Renal pelvis (tissue), 12 donors: ENCODE data around the gene EPHA4. TPM values are rescaled to one million over a fixed set of nuclear protein-coding genes. Genes with fewer than 3 reads are reported as not detected.

Experiments
- DNase-seq: peaks from one replicate; pipeline ENCODE4 v3.0.0-alpha.2; 2013
- long read RNA-seq, 16 experiments: transcript quantifications; one replicate each; lab custom pipeline, GENCODE V29; 2026
- polyA plus RNA-seq, 3 donors: library from polyadenylated mRNA; unstranded; fragments of 120-200 nt; gene quantifications; one replicate each; pipeline ENCODE4 v1.2.1, GENCODE V29; 2013; ENCODE audit not compliant: insufficient read length in 3 of 3

The EPHA4 gene
- 10 to 100 TPM; 52.8 to 65.0 (median 56.1) TPM for polyA plus RNA-seq
- long read RNA-seq, donor 1, transcript EPHA4-211 (2 exons, 2,893 nt): major isoform, 7 of 7 reads
- long read RNA-seq, donor 1, partial matches to known transcripts: 0 of 7 reads
- long read RNA-seq, donor 1, other reads (novel, unspliced or antisense): 0 of 7 reads
- long read RNA-seq, donor 2, full-length matches to known transcripts: 8 of 8 reads
- long read RNA-seq, donor 2, partial matches to known transcripts: 0 of 8 reads
- long read RNA-seq, donor 2, other reads (novel, unspliced or antisense): 0 of 8 reads
- long read RNA-seq, donor 3, full-length matches to known transcripts: 5 of 5 reads
- long read RNA-seq, donor 3, partial matches to known transcripts: 0 of 5 reads
- long read RNA-seq, donor 3, other reads (novel, unspliced or antisense): 0 of 5 reads
- long read RNA-seq, donor 4, partial matches to known transcripts: 0 of 2 reads
- long read RNA-seq, donor 4, other reads (novel, unspliced or antisense): 0 of 2 reads
- long read RNA-seq, donor 5, partial matches to known transcripts: 0 of 3 reads
- long read RNA-seq, donor 5, other reads (novel, unspliced or antisense): 0 of 3 reads
- long read RNA-seq, donor 6, partial matches to known transcripts: 0 of 4 reads
- long read RNA-seq, donor 6, other reads (novel, unspliced or antisense): 0 of 4 reads
- long read RNA-seq, donor 7, partial matches to known transcripts: 0 of 8 reads
- long read RNA-seq, donor 7, other reads (novel, unspliced or antisense): 0 of 8 reads
- long read RNA-seq, donor 8, partial matches to known transcripts: 0 of 1 reads
- long read RNA-seq, donor 8, other reads (novel, unspliced or antisense): 0 of 1 reads
- long read RNA-seq, donor 9, partial matches to known transcripts: 0 of 6 reads
- long read RNA-seq, donor 9, other reads (novel, unspliced or antisense): 0 of 6 reads
- long read RNA-seq, donor 10, transcript EPHA4-211 (2 exons, 2,893 nt): major isoform, 10 of 17 reads
- long read RNA-seq, donor 10, partial matches to known transcripts: 5 of 17 reads
- long read RNA-seq, donor 10, other reads (novel, unspliced or antisense): 0 of 17 reads
- long read RNA-seq, donor 11, partial matches to known transcripts: 0 of 5 reads
- long read RNA-seq, donor 11, other reads (novel, unspliced or antisense): 0 of 5 reads
- long read RNA-seq, donor 12, transcript EPHA4-211 (2 exons, 2,893 nt): major isoform, 10 of 13 reads
- long read RNA-seq, donor 12, partial matches to known transcripts: 0 of 13 reads
- long read RNA-seq, donor 12, other reads (novel, unspliced or antisense): 0 of 13 reads
- long read RNA-seq, donor 13, full-length matches to known transcripts: 8 of 8 reads
- long read RNA-seq, donor 13, partial matches to known transcripts: 0 of 8 reads
- long read RNA-seq, donor 13, other reads (novel, unspliced or antisense): 0 of 8 reads
- long read RNA-seq, donor 14: 0 reads
- long read RNA-seq, donor 15, partial matches to known transcripts: 0 of 3 reads
- long read RNA-seq, donor 15, other reads (novel, unspliced or antisense): 0 of 3 reads
- long read RNA-seq, donor 16, transcript EPHA4-211 (2 exons, 2,893 nt): major isoform, 7 of 19 reads
- long read RNA-seq, donor 16, partial matches to known transcripts: 7 of 19 reads
- long read RNA-seq, donor 16, other reads (novel, unspliced or antisense): 0 of 19 reads

DNA sequence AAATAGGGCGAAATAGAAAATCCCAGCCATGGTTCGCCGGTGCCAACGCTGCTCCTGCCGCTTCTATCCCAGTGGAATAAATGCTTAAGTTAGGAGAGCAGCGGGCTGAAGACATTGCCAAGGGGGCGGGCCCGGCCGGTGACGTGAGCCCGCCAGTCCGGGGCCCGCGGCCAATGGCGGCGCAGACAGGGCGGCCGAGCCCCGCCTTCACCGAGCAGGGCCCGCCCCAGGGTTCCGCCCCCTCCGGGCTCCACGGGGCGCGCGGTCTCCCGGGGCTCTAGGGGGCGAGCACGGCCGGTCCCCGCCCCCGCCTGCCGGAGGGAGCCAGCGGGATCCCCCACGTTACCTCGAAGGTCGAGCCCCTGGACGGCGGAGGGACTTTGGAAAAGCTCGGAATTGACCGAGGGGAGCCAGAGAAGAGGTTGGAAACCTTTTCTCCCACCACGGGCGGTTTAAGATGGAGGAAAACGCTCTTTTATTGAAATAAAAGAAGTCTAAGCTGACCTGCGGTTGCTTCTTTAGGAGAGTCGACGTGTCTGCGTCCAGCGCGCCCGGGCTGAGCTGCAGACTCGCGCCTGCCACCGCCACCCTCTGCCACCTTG, at the start of gene EPHA4:
Gene EPHA4 (minus strand): TSS at position 86 of the 602 bp plus-strand sequence. CDS start 56 bp downstream, at position 30.
- DNase-seq: peak; percentile 93

DNA sequence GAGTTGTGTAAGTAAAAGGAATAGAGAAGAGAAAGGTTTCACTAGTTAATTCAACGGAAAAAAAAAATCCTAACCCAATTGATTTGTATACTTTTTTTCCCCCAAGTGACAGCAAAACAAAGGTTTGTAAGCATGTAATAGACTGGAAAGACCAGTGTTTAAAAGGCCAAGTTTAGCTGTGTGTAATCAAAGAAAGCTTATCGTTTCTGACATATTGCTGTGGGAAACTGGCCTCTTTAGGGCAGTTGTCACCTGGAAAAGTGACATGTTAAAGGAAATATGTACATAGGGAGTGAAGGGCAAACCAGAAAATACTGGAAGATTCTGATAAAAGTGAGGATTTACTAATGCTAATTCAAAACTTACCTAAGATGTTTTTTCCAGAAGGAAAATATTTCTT, 45.9 kb upstream of the EPHA4 start:
- no peak for DNase-seq

DNA sequence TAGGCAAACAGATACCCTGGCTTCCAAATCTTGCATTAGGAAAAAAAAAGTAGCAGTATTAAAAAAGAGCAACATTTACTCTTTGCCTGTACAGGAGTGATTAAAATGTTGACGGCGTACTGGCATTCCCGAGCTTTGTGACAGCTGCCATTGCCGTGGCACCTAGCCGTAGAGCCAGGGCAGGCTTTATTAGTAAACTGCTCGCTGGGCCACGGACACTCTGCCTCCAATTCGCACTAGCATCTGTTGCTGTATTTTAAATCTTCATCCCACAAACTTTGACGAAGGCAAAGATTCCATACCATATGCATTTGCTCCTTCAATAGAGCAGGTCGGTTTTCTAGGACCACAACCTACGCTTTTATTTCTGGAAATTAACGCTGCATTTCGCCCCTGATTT, 44.5 kb upstream of the EPHA4 start:
- DNase-seq: no peak

DNA sequence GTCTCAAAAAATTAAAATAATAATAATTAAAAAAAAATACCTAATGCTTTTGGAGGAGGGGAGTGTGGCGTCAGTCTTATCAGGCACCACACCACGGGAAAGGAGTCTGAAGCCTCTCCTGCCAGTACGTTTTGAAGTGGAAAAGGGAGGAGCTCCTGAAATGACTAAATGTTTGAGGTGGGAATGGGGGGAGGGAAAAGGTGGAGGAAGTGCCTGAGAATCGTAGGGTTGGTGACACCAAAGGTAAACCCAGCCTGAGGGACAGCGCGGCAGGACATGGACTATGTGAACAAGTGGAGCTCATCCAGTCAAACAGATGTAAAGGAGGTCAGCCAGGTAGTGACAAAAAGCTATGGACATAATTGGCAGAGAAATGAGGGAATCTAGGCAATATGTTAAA, 42.2 kb upstream of the EPHA4 start:
- no peak for DNase-seq

DNA sequence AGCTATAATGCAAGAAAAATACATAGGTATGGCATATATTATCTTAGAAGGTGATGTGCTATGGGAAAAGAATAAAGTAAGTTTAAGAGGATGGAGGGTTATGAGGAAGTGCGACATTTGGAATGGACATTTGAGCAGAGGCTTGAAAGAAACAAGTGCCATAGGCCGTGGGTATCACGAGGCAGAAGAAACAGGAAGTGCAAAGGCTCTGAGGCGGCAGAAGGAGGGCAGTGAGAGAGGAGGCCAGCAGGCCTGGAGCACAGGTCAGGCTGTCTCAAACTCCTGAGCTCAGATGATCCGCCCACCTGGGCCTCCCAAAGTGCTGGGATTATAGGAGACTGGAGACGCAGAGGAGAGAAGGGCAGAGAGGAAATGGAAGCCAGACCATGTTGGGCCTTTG, 40.7 kb upstream of the EPHA4 start:
- no peak for DNase-seq

DNA sequence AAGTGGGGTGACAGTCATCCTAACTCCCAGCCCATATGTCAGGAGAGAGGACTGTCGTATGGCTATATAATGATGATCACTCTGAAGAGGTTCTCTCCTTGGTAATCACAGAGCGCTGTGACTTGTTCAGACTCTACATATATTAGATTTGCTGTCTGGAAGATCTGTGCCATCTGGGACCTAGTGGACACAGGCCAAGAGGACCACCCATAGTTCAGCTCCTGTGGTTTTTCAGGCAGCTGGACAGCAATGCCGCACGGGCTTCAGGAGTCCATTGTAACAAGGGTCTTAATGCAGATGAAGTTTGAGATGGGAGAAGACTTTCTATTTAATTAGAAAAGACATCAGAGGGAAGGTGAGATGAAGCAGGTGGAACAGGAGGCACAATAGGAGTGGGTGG, 40.1 kb upstream of the EPHA4 start:
- DNase-seq: no peak

DNA sequence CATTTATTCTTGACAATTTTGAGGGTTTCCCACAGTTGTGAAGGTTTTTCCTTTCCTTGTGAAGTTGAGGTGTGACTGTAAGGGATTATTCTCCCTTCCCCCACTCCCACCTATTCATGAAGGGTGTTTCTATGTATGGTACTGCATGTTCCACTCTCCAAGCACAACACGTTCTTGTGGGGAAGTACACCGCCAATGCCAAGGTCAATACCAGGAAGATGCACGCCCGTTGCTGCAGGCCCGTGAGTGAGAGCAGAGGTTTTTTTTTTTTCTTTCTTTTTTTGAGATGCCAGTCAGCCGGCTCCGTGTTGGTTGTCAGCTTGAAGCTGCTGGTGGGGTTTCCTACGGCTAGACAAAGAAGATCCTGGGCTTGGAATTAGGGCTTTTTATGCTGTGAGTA, 38.6 kb upstream of the EPHA4 start:
- DNase-seq: no peak

DNA sequence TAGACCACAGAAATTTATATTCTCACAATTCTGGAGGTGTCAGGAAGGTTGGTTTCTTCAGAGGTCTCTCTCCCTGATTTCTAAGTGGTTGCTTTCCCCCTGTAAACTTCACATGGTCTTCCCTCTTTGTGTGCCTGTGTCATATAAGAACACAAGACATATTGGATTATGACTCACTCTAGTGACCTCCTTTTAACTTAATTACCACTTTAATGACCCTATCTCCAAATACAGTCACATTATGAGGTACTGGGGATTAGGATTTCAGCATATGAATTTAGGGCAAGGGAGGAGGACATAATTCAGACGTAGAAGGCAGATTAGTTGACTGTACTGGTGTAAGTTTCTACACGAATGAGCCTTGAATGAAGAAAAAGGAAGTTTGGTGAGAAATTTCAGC, 38.2 kb upstream of the EPHA4 start:
- no peak for DNase-seq

DNA sequence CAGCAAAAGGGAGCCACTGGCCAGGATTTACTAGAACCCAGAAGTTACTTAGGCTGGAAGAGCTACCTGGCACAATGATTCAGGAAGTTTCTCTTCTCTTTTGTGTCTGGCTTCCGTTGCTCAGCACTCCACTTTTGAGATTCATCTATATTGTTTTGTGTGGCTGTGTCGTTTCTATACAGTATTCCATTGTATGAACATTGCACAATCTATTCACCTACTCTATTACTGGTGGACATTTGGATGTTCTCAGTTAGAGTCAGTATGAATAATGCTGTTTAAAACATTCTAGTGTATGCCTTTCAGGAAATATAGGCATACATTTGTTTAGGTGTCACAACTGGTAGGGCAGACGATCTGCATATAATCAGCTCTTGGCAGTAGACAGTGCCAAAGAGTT, 36.3 kb upstream of the EPHA4 start:
- DNase-seq: no peak

DNA sequence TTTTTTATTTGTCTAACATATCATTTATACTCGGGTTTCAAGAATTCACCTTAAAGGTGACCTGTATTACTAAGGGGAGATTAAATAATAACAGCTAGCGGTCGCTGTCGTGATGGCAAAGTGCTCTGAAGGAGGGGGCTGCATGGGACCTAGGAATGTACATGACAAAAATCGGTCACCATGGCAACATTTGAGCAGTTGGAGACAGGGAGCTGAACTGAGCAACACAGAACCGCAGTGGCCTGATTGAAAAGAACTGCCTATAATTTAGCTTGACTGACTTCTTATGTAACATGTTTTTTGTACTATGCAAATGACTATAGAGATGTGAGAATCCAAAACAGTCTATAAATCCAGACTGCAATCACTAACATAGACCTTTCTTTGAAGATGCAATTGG, 34.3 kb upstream of the EPHA4 start:
- DNase-seq: no peak

DNA sequence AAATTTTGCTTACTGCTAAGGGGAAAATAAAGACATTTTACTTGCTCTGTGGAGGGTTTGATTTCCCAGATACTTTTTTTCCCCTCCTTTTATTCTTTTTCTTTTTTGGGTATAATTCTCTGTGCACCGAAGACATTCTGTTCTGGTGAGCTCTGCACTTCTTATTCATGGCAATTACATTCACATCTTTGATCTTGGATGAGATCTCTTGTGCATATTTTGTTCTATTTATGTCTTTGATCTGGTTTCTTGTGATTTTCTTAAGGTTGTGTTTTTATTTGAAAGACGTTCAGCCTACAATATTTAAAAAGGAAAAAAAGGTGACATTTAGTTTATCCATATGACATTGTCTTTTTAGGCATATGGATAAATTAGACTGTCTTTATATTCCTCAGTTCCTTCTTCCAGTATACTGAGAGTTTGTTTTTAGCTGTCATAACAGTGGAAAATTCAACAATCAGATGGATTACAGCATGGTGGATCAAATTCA, 33.7 kb upstream of the EPHA4 start:
- DNase-seq: no peak

DNA sequence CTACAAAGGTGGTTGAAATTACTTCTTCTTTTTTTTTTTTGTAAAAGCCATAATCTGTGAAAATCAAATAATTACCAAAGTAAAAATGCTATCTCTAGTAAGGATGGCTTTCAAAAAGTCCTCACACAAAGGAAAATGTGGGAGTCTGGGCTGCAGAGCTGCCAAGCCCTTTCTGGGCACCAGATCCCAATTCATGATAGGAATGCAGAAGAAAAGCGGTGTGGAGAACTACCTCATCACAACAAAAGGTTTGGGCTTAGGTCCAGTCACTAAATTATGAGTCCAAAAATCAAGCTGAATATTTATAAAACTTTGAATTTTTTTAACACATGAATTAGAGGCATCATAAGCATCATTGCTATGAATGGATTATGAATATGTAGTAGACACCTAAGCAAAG, 30.8 kb upstream of the EPHA4 start:
- no peak for DNase-seq

DNA sequence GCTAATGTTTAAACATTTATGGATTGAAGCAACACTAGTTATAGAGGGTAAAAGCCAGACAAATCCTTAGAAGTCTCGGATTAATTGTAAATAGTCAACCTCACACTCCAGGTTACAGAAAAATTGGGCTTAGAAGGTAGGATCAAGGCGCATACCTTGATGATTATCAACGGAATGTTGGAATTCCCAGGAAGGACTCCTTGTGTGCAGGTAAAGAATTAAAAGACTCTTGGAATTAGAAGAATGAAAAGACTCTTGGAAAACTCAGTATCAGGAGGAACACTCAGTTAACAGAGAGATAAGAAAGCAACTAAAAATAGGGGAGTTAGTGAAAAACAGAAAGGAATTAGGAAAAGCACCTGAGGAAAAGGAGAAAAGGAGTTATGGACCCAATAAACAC, 29.3 kb upstream of the EPHA4 start:
- DNase-seq: no peak

DNA sequence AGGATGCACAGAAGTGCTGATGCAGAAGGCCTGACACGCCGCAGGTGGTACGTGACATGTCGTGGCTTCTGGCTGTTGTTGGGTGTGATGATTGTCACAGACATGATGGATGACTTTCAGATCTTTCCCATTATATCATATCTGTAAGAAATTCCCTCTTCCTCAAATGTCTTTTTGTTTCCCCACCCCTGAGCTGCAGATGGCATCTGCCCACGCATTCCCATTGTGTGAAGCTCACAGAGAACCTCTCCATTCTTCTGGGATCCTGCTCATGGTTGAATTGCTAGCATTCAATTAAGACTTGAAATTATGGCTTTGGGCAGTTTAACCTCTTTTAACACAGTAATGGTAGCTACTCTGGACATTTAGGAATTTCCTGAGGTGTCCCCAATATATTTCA, 28.3 kb upstream of the EPHA4 start:
- DNase-seq: no peak

DNA sequence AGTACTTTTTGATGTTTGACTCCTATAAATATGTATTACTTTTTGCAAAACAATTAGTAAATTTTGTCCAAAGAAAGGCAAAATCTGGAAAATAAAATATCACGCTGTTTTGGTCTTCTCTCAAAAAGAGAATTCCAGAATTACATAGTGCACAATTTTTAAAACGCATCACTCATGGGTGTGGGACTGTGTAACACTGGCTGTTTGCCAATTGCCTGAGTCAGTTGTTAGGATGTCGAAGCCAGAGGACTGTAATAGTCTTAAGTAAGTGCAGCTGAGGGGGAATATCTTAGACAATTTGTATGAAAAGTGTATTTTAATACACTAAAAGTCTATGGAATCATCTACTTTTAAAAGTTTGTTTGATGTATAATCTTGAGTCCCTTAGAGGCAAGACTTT, 24.1 kb upstream of the EPHA4 start:
- no peak for DNase-seq

DNA sequence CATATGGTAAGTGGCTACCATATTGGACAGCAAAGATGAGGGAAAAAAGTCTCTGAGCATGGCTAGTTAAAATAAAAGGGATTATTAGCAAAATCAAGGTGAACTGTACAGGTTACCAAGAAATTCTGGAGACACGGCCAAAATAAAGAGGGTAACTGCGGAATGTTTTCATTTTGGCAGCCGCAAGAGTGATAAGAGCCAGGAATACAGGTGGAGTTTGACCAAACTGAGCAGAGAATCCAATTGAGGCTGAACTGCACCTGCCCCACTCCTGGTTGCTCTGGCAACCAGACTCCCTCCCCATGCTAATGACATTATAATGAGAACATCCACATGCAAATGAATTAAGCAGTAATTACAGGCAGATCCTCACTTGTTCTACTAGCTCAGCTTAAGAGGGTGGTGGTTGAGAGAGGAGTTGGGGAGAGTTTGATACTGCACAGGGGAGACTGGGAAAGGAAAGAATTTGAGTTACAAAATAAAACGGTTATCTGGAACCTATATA, 18.8 kb upstream of the EPHA4 start:
- DNase-seq: no peak

DNA sequence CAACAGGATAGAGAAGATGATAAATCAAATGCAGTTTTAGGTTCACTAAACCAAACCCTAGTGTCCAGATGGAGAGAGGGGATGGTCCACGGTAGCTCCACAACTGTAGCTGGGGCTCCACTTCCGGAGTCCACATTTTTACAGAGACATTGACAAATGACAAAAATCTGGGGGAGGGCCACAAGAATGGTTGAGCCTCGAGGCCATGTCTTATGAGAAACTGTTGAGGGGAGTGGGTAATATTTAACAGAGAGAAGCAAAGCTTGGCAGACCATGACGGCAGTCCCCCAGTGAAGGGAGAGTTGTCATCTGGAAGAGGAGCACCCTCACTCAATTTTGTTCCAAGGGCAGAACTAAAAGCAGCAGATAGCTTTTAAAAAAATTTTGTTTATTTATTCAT, 17.6 kb upstream of the EPHA4 start:
- DNase-seq: no peak

DNA sequence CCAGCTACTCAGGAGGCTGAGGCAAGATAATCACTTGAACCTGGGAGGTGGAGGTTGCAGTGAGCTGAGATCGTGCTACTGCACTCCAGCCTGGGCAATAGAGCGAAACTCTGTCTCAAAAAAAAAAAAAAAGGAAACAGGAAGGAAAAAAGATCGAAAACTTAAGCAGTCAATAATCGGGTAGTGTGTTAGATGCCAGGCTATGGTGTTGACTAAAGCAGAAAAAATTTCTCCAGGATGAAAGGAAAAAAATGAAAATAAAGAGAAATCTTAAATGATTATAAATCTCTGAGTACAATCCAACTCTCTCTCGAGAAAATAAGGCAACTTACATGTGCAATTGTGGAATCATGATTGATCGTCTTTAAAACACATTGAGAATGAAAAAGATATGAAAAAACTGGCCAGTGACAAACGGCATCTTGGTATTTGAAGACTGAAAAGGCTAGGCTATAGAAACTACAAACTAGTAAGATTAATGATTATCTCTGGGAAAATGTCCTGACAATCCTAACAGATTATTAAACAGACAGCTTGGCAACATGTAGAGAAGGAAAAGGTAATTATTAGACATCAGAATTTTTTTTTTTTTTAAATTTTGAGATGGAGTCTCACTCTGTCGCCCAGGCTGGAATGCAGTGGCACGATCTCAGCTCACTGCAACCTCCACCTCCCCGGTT, 16.3 kb upstream of the EPHA4 start:
- no peak for DNase-seq

DNA sequence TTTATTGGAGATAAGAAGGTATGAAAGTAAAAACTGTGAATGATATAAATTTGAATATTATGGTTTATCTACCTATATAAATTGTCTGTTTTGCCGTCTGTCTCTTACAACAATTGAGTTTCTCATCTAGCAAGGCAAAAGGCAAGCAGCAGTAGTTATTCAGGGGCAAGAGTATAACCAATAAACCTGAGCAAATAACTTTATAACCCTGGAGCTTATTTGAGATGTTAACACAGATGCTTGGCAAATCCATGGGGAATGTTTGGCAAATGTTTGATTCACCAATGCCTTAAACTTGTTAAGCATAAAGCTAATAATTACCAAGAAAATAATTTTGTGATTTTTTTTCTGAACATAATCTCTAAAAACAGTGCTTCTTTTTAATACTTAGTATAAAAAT, 9.9 kb upstream of the EPHA4 start:
- no peak for DNase-seq

DNA sequence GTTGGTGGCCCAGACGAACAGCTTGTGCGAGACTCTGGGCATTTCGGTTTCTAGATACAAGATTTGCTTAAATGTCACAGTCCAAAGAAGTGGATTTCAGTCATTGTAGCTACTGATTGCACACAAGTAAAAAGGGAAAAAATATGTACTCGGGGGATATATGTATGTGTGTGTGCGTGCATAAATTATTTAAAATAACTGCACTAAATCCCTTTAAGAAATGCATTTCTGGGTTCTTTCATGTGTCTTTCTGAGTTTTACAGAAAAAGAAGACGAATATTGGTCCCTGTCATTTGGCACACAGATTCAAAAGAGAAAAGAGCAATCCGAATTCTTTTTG, 2.1 kb upstream of the EPHA4 start:
- no peak for DNase-seq
